Measurements from ENCODE around the gene RACK1.
"Not testable (repeated sequence)": the region's sequence is repeated elsewhere in the genome, so short reads cannot be mapped to it uniquely, and the experiment has no call there.

DNA sequence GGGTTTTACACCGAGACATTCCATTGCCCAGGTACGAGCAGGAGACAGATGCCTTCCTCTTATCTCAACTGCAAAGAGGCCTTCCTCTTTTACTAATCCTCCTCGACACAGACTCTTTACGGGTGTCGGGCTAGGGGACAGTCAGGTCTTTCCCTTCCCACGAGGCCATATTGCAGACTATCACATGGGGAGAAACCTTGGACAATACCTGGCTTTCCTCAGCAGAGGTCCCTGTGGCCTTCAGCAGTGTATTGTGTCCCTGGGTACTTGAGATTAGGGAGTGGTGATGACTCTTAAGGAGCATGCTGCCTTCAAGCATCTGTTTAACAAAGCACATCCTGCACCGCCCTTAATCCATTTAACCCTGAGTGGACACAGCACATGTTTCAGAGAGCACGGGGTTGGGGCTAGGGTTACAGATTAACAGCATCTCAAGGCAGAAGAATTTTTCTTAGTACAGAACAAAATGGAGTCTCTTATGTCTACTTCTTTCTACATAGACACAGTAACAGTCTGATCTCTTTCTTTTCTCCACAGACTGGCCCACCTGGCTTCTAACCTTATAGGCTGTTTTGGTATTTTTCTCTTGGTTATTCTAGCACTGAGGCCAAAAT, 23.7 kb upstream of the RACK1 start:
- TF ChIP-seq, protein P1, sequence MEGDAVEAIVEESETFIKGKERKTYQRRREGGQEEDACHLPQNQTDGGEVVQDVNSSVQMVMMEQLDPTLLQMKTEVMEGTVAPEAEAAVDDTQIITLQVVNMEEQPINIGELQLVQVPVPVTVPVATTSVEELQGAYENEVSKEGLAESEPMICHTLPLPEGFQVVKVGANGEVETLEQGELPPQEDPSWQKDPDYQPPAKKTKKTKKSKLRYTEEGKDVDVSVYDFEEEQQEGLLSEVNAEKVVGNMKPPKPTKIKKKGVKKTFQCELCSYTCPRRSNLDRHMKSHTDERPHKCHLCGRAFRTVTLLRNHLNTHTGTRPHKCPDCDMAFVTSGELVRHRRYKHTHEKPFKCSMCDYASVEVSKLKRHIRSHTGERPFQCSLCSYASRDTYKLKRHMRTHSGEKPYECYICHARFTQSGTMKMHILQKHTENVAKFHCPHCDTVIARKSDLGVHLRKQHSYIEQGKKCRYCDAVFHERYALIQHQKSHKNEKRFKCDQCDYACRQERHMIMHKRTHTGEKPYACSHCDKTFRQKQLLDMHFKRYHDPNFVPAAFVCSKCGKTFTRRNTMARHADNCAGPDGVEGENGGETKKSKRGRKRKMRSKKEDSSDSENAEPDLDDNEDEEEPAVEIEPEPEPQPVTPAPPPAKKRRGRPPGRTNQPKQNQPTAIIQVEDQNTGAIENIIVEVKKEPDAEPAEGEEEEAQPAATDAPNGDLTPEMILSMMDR (IDR thresholded peaks at IDR 0.05), result not testable (repeated sequence)
- not testable (repeated sequence) for TF ChIP-seq POLR2A (IDR thresholded peaks at IDR 0.05)

All from uterus (tissue), 2 donors.